HT1080 (cell line): ENCODE data around the gene LGI4. TPM values are rescaled to one million over a fixed set of nuclear protein-coding genes. Genes with fewer than 3 reads are reported as not detected.

Experiments
- DNase-seq: peaks from one replicate; pipeline ENCODE4 v3.0.0-alpha.2; 2015; ENCODE audit warnings: low read depth
- total RNA-seq: library from RNA; depleted of rRNA; stranded (reverse); fragments of >200 nt; shearing (Covaris generic); gene quantifications from 2 replicates; pipeline ENCODE4 v1.2.3, GENCODE V29; 2014

The LGI4 gene
- total RNA-seq, 1 experiment from 2014 or later = not detected

GRCh38 chr19:35124098-35125060 is 10.5 kb downstream of the LGI4 start:
- no peak for DNase-seq

- DNase-seq = no peak
These were observed 11.3 kb downstream of the LGI4 start for GRCh38 chr19:35123573-35123972.

GRCh38 chr19:35122687-35123551 is 11.9 kb downstream of the LGI4 start:
- no peak for DNase-seq

- DNase-seq = no peak
These were observed 14.0 kb downstream of the LGI4 start for GRCh38 chr19:35120898-35121297.

- DNase-seq = peak; percentile 62
These were observed 14.4 kb downstream of the LGI4 start for GRCh38 chr19:35120492-35120891.

- DNase-seq = no peak
These were observed 15.2 kb downstream of the LGI4 start for GRCh38 chr19:35119578-35120155.

- no peak for DNase-seq
These were observed 15.8 kb downstream of the LGI4 start for GRCh38 chr19:35119091-35119490.

GRCh38 chr19:35118268-35119020 is 16.4 kb downstream of the LGI4 start:
- no peak for DNase-seq

- DNase-seq = no peak
These were observed 17.1 kb downstream of the LGI4 start for GRCh38 chr19:35117799-35118198.

GRCh38 chr19:35117116-35117515 is 17.7 kb downstream of the LGI4 start:
- DNase-seq = no peak

GRCh38 chr19:35116072-35116801 is 18.6 kb downstream of the LGI4 start:
- DNase-seq = no peak

- no peak for DNase-seq
These were observed 19.5 kb downstream of the LGI4 start, which contains the start of gene FXYD3 for GRCh38 chr19:35115177-35115951. Gene FXYD3, plus strand, starts transcription at chr19:35115823. Its CDS starts 3,554 bp downstream, at chr19:35119377.

- peak; percentile 23 for DNase-seq
These were observed 20.3 kb downstream of the LGI4 start for GRCh38 chr19:35114353-35115176.

GRCh38 chr19:35112995-35113688 is 21.7 kb downstream of the LGI4 start:
- DNase-seq = no peak

GRCh38 chr19:35110974-35111373 is 23.9 kb downstream of the LGI4 start:
- DNase-seq = no peak

GRCh38 chr19:35109395-35110112 is 25.3 kb downstream of the LGI4 start:
- DNase-seq = peak; percentile 68

GRCh38 chr19:35108730-35109129 is 26.1 kb downstream of the LGI4 start:
- DNase-seq = no peak
